ENCODE results near the gene APPL2. TPM values are rescaled to one million over a fixed set of nuclear protein-coding genes. Genes with fewer than 3 reads are reported as not detected.

The APPL2 gene
- total and polyA plus RNA-seq, 2 of the 13 experiments (the other 11 are each of a cell fraction or from before 2014, with no cell fraction given): 9.9 to 11.1 TPM

DNA sequence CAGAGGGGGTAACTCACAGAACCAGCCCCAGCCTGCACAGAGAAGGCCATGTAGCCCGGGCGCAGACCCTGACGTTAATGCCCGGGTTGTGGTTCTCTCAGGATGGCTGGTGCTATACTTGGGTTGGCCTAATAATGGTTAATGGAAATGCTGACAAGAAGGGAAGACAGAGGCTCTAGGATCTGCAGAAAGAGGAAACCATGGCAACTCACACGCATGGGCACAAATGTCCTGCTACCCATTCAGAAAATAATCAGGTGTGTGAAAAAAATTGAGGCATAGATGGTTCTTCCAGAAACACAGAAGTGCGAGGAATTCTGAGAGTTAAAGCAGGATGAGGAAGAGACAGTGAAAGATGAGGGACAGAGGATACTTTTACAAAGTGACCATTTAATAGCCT, 33.8 kb downstream of the APPL2 start (continued):
- TF ChIP-seq ZNF552 (CRISPR knock-in tag; IDR thresholded peaks at IDR 0.05; ENCODE audit: borderline replicate concordance): no peak
- no peak for TF ChIP-seq ZNF124 (CRISPR knock-in tag; IDR thresholded peaks at IDR 0.05)
- TF ChIP-seq ZNF577 (CRISPR knock-in tag; IDR thresholded peaks at IDR 0.05; ENCODE audit: borderline replicate concordance, low read depth): no peak
- TF ChIP-seq ZNF251 (CRISPR knock-in tag; IDR thresholded peaks at IDR 0.05): no peak
- TF ChIP-seq MTF2 (CRISPR knock-in tag; IDR thresholded peaks at IDR 0.05; ENCODE audit: borderline replicate concordance): no peak
- no peak for TF ChIP-seq FOXA3 (CRISPR knock-in tag; IDR thresholded peaks at IDR 0.05)
- no peak for TF ChIP-seq PPARG (CRISPR knock-in tag; conservative IDR thresholded peaks at IDR 0.05)
- TF ChIP-seq RAD51 (IDR thresholded peaks at IDR 0.05; ENCODE audit: borderline replicate concordance): no peak
- TF ChIP-seq ZNF547 (CRISPR knock-in tag; IDR thresholded peaks at IDR 0.05): no peak
- no peak for TF ChIP-seq ZFP36L2 (CRISPR knock-in tag; IDR thresholded peaks at IDR 0.05)
- TF ChIP-seq, protein P1, sequence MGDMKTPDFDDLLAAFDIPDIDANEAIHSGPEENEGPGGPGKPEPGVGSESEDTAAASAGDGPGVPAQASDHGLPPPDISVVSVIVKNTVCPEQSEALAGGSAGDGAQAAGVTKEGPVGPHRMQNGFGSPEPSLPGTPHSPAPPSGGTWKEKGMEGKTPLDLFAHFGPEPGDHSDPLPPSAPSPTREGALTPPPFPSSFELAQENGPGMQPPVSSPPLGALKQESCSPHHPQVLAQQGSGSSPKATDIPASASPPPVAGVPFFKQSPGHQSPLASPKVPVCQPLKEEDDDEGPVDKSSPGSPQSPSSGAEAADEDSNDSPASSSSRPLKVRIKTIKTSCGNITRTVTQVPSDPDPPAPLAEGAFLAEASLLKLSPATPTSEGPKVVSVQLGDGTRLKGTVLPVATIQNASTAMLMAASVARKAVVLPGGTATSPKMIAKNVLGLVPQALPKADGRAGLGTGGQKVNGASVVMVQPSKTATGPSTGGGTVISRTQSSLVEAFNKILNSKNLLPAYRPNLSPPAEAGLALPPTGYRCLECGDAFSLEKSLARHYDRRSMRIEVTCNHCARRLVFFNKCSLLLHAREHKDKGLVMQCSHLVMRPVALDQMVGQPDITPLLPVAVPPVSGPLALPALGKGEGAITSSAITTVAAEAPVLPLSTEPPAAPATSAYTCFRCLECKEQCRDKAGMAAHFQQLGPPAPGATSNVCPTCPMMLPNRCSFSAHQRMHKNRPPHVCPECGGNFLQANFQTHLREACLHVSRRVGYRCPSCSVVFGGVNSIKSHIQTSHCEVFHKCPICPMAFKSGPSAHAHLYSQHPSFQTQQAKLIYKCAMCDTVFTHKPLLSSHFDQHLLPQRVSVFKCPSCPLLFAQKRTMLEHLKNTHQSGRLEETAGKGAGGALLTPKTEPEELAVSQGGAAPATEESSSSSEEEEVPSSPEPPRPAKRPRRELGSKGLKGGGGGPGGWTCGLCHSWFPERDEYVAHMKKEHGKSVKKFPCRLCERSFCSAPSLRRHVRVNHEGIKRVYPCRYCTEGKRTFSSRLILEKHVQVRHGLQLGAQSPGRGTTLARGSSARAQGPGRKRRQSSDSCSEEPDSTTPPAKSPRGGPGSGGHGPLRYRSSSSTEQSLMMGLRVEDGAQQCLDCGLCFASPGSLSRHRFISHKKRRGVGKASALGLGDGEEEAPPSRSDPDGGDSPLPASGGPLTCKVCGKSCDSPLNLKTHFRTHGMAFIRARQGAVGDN (CRISPR knock-in tag; IDR thresholded peaks at IDR 0.05): no peak
- no peak for TF ChIP-seq TARDBP (CRISPR knock-in tag; IDR thresholded peaks at IDR 0.05)
- TF ChIP-seq ZNF790 (CRISPR knock-in tag; IDR thresholded peaks at IDR 0.05; ENCODE audit: borderline replicate concordance): no peak
- TF ChIP-seq TEAD3 (CRISPR knock-in tag; optimal IDR thresholded peaks at IDR 0.05; ENCODE audit: borderline replicate concordance): no peak
